Esophagus mucosa (tissue), 1 donor: Measurements from ENCODE around the gene FHOD1. TPM values are rescaled to one million over a fixed set of nuclear protein-coding genes. Genes with fewer than 3 reads are reported as not detected.

Experiments
- ATAC-seq: fragments of 200-7000 bp; cut with Tn5 transposase; one replicate; pipeline ENCODE4 v1.9.1; 2020
- total RNA-seq: library from RNA; stranded (reverse); gene quantifications from one replicate; pipeline ENCODE4 v1.2.4, GENCODE V29; 2023
- donor health status: DM: yes; HTN: yes; CAD: no.

FHOD1 gene
- total RNA-seq, 1 donor from 2014 or later: 7.4 TPM

- ATAC-seq: no peak
Observed at GRCh38 chr16:67248401-67249177, 1.3 kb upstream of the FHOD1 start, which contains the start of gene SLC9A5. Gene SLC9A5 (plus strand): TSS chr16:67248979. CDS start chr16:67249015, 36 bp downstream.

- no peak for ATAC-seq
Observed at GRCh38 chr16:67248073-67248400, 756 bp upstream of the FHOD1 start.

GRCh38 chr16:67246756-67247191 is 507 bp downstream of the FHOD1 start:
- peak; percentile 37 for ATAC-seq

GRCh38 chr16:67246081-67246755 is 1.1 kb downstream of the FHOD1 start:
- ATAC-seq: peak; percentile 24

- ATAC-seq: peak; percentile 0
Observed at GRCh38 chr16:67245674-67246080, 1.6 kb downstream of the FHOD1 start.

- no peak for ATAC-seq
Observed at GRCh38 chr16:67245186-67245585, 2.1 kb downstream of the FHOD1 start.

GRCh38 chr16:67244387-67245185 is 2.7 kb downstream of the FHOD1 start:
- peak; percentile 52 for ATAC-seq

GRCh38 chr16:67243481-67243880 is 3.8 kb downstream of the FHOD1 start:
- no peak for ATAC-seq

- no peak for ATAC-seq
Observed at GRCh38 chr16:67242138-67242730, 5.0 kb downstream of the FHOD1 start.

- ATAC-seq: peak; percentile 24
Observed at GRCh38 chr16:67241008-67241900, 6.0 kb downstream of the FHOD1 start.

- ATAC-seq: no peak
Observed at GRCh38 chr16:67240506-67240905, 6.8 kb downstream of the FHOD1 start.

- ATAC-seq: no peak
Observed at GRCh38 chr16:67238806-67239470, 8.3 kb downstream of the FHOD1 start.

GRCh38 chr16:67238278-67238575 is 9.1 kb downstream of the FHOD1 start:
- no peak for ATAC-seq

- no peak for ATAC-seq
Observed at GRCh38 chr16:67237396-67238277, 9.6 kb downstream of the FHOD1 start.

- peak; percentile 43 for ATAC-seq
Observed at GRCh38 chr16:67236563-67237395, 10.5 kb downstream of the FHOD1 start.

GRCh38 chr16:67235816-67236562 is 11.3 kb downstream of the FHOD1 start:
- ATAC-seq: peak; percentile 46

- ATAC-seq: no peak
Observed at GRCh38 chr16:67234180-67234597, 13.1 kb downstream of the FHOD1 start.

GRCh38 chr16:67233596-67233995 is 13.7 kb downstream of the FHOD1 start:
- no peak for ATAC-seq
